ENCODE data around the gene SAMD15. TPM values are rescaled to one million over a fixed set of nuclear protein-coding genes. Genes with fewer than 3 reads are reported as not detected.
"Not testable (repeated sequence)": the region's sequence is repeated elsewhere in the genome, so short reads cannot be mapped to it uniquely, and the experiment has no call there.

SAMD15 gene
- polyA plus RNA-seq, result under 1 TPM; 0.30 to 0.54 (median 0.34) TPM

- 0% methylated on average over 51 to 69 of the region's 69 CpGs for WGBS, 3 donors
- H3K27ac ChIP-seq (ENCODE audit: low read depth, low read length), result no peak within 1 kb of the TSS
Measured at GRCh38 chr14:77376771-77377501, at the start of gene SAMD15, which contains the start of gene TMED8. Gene SAMD15, plus strand, starts transcription at chr14:77377379. Its CDS starts 40 bp downstream, at chr14:77377419. Gene TMED8, minus strand, starts transcription at chr14:77377094. Its CDS starts 41 bp downstream, at chr14:77377053.

DNA sequence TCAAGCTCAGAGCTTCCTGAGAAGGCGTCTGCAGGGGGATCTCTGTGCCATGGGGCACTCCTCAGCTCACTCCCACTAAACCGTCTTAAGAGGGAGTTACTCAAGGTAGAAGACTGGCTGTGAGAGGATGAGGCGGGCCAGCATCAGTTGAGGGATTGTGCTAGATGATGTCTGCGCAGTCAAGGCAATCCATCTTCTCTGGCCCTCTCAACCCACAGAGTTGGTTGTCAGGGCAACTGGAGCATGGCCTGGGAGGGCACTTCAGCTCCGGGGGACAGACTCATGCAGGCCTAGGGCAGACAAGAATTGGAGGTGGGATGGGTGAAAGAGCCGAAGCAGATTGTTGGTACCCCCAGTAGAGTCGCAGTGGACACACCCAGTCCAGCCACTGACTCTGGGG lies 47.3 kb upstream of the SAMD15 start:
- no peak overlapping the region for H3K27ac ChIP-seq (ENCODE audit: low read depth, low read length)
- 85 to 89% (median 86%) methylated on average over 7 of the region's 7 CpGs for WGBS, 3 donors

- no peak overlapping the region for H3K27ac ChIP-seq (ENCODE audit: low read depth, low read length)
- WGBS, 3 donors, result 68 to 89% (median 71%) methylated on average over 3 of the region's 3 CpGs
Measured at GRCh38 chr14:77335576-77335975, 41.6 kb upstream of the SAMD15 start.

DNA sequence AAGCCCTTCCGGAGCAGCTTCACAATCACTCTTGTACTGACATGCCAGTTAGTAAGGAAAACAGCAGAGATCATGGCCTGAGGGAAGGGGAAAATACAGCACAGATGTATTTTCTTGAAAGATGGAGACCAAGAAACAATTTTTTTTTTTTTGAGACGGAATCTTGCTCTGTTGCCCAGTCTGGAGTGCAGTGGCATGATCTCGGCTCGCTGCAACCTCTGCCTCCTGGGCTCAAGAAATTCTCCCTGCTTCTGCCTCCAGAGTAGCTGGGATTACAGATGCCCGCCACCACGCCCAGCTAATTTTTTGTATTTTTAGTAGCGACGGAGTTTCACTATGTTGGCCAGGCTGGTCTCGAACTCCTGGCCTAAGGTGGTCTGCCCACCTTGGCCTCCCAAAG lies 39.9 kb upstream of the SAMD15 start:
- WGBS, 3 donors, result 96 to 97% (median 97%) methylated on average over 9 of the region's 9 CpGs
- H3K27ac ChIP-seq (ENCODE audit: low read depth, low read length), result not testable (repeated sequence)

GRCh38 chr14:77337880-77338279 lies 39.3 kb upstream of the SAMD15 start:
- 91 to 95% (median 93%) methylated on average over 3 of the region's 3 CpGs for WGBS, 3 donors

DNA sequence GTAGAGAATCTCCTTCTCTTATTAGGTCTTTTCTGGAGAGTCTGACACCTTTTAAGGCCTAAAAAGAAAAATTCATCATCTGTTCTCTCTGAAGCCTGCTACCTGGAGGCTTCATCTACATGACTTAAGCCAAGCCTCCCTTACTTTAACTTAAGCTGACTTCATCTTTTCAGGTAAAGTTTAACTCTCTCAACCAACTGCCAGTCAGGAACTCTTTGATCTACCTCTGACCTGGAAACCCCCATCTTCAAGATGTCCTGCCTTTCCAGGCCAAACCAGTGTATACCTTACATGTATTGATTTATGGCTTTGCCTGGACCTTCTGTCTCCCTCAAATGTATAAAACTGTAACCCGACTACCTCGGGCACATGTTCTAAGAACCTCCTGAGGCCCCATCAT lies 38.9 kb upstream of the SAMD15 start:
- 78 to 87% (median 78%) methylated on average over 2 of the region's 2 CpGs for WGBS, 3 donors
- H3K27ac ChIP-seq (ENCODE audit: low read depth, low read length), result no peak overlapping the region

More at GRCh38 chr14:77337880-77338279, 39.3 kb upstream of the SAMD15 start:
- H3K27ac ChIP-seq (ENCODE audit: low read depth, low read length), result no peak overlapping the region

- 96 to 100% (median 97%) methylated on average over 1 of the region's 1 CpG for WGBS, 3 donors
- no peak overlapping the region for H3K27ac ChIP-seq (ENCODE audit: low read depth, low read length)
Measured at GRCh38 chr14:77339407-77339806, 37.8 kb upstream of the SAMD15 start.

- whole genome bisulfite sequencing, 3 donors, result 75 to 95% (median 93%) methylated on average over 4 of the region's 4 CpGs
- H3K27ac ChIP-seq (ENCODE audit: low read depth, low read length), result no peak overlapping the region
Measured at GRCh38 chr14:77340389-77340788, 36.8 kb upstream of the SAMD15 start.

DNA sequence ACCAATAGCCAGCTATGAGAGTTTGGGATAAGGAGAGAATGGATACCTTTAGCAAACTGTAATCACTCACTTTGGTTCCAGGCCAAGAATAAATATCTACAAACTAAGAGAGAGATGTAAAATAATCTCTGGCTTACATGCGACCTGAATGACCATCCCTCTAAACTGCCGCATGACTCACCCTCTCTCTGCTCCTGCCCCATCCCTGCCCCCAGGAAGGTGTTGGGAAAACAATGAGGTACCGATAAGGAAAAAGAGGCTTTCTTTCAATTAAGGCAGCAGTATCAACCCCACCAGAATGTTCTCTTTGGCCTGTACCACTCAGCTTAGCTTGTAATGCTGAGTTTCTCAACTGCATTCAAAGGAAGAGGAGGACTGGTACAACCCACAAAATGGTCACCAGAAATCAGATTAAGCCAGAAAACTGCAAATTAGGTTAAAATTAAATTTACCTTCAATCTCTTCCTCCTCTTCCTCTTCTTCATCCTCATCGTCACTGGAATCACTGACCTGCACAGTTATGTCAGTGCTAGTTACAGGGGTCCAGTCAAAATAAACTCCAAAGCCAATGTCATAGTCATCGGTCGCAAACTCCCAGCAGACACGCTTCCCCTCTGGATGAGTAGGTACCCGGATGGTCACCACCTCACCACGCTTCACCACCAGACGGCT lies 34.3 kb upstream of the SAMD15 start:
- 88 to 94% (median 93%) methylated on average over 10 of the region's 10 CpGs for WGBS, 3 donors
- no peak overlapping the region for H3K27ac ChIP-seq (ENCODE audit: low read depth, low read length)

- no peak overlapping the region for H3K27ac ChIP-seq (ENCODE audit: low read depth, low read length)
- 86 to 95% (median 91%) methylated on average over 2 of the region's 2 CpGs for WGBS, 3 donors
Measured at GRCh38 chr14:77343662-77344061, 33.5 kb upstream of the SAMD15 start.

- WGBS, 3 donors, result 72 to 86% (median 80%) methylated on average over 3 of the region's 3 CpGs
- no peak overlapping the region for H3K27ac ChIP-seq (ENCODE audit: low read depth, low read length)
Measured at GRCh38 chr14:77344377-77344996, 32.7 kb upstream of the SAMD15 start.

DNA sequence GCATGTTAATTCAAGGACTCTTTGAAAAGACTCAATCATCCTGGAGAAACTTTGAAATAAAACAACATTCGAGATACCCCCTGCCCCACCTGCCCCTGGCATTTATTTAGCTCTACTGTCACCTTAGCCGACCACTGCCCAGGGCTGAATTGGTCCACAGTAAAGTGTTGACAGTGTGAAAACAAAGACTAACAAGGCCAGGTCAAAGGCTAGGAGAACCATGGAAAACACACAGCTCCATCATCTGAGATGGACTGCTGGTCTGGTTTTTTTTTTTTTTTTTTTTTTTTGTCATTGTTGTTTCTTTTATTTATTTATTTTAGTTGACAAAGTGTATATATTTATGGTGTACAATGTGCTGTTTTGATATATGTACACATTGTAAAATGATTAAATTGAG lies 30.7 kb upstream of the SAMD15 start:
- WGBS, 3 donors, result 80 to 95% (median 93%) methylated on average over 2 of the region's 2 CpGs
- no peak overlapping the region for H3K27ac ChIP-seq (ENCODE audit: low read depth, low read length)

DNA sequence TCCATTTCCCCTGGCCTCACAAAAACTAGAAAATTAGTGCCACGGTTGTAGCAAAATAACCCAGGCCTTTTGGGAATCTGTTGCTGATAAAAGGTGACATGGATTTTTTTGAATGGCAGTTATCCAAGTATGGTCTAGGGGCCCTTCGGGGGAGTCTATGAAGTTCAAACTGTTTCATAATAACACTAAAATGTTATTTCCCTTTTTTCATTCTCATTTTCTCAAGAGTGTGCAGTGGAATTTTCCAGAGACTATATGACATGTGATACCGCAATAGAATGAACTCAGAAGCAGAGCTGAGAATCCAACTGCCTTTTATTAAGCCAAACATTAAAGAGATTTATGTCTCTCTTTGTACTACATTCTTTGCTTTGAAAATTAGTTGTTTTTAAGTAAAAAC lies 29.4 kb upstream of the SAMD15 start:
- 29 to 72% (median 30%) methylated on average over 3 of the region's 3 CpGs for whole genome bisulfite sequencing, 3 donors
- H3K27ac ChIP-seq (ENCODE audit: low read depth, low read length), result no peak overlapping the region

DNA sequence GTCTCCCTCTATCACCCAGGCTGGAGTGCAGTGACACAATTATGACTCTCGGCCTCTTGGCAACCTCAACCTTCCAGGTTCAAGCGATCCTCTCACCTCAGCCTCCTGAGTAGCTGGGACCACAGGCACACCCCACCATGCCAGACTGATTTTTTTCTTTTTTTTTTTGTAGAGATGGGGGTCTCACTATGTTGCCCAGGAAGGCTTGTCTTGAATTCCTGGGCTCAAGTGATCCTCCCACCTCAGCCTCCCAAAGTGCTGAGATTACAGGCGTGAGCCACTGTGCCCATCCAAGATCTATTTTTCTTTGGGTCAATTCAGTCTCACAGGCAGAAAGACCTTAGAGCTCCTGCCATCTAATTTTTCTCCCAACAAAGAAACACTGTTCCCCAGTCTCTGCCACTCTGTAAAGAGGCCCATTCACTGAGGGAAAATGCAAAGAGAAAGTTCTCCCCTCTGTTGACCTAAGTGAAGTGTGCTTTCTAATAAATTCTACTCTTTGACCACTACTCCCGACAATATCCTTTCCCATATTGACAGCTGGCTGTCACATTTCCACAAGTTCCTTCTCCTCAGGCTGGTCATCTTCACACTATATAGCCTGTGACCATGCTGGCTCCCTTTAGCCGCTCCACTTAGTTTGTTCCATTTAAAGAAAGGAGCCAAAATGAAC lies 23.6 kb upstream of the SAMD15 start:
- H3K27ac ChIP-seq (ENCODE audit: low read depth, low read length), result no peak overlapping the region
- 89 to 91% (median 91%) methylated on average over 5 of the region's 5 CpGs for WGBS, 3 donors

GRCh38 chr14:77355811-77356210 lies 21.4 kb upstream of the SAMD15 start:
- 94 to 98% (median 95%) methylated on average over 4 of the region's 4 CpGs for WGBS, 3 donors
- no peak overlapping the region for H3K27ac ChIP-seq (ENCODE audit: low read depth, low read length)

- 86 to 98% (median 95%) methylated on average over 4 of the region's 4 CpGs for WGBS, 3 donors
- no peak overlapping the region for H3K27ac ChIP-seq (ENCODE audit: low read depth, low read length)
Measured at GRCh38 chr14:77356899-77357298, 20.3 kb upstream of the SAMD15 start.

- no peak overlapping the region for H3K27ac ChIP-seq (ENCODE audit: low read depth, low read length)
- WGBS, 3 donors, result 97 to 100% (median 97%) methylated on average over 1 of the region's 1 CpG
Measured at GRCh38 chr14:77359626-77360025, 17.6 kb upstream of the SAMD15 start.

DNA sequence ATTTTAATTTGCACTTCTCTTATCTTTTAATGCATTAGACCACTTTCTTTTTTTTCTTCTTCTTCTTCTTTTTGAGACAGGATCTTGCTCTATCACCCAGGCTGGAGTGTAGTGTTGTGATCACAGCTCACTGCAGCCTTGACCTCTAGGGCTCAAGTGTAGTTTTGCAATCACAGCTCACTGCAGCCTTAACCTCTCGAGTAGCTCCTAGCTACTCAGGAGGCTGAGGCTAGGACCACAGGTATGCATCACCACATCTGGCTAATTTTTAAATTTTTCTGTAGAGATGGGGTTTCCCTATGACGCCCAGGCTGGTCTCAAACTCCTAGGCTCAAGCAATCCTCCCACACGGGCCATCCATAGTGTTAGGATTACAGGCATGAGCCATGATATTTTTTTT lies 13.0 kb upstream of the SAMD15 start:
- WGBS, 3 donors, result 75 to 81% (median 75%) methylated on average over 3 of the region's 3 CpGs

DNA sequence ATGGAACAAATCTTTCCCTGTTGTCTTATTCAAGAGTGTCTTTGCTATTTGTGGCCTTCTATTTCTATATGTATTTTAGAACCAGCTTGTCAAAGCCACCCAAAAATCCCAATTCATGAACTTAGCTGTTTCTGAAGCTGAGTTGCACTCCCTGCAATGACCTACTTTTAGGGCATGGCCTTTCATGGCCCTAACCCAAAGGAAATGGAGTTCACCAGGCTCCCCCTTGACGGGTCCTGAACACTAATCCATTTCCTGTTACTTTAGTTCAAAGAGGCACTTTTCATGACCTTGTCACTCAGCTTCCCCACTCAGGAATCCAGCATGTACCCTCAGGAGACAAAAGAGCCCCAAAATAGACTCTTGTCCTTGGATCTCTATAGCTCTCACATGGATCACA lies 7.9 kb upstream of the SAMD15 start:
- whole genome bisulfite sequencing, 3 donors, result 22 to 59% (median 40%) methylated on average over 1 of the region's 1 CpG
- no peak overlapping the region for H3K27ac ChIP-seq (ENCODE audit: low read depth, low read length)

More for the DNA sequence above, 13.0 kb upstream of the SAMD15 start:
- H3K27ac ChIP-seq (ENCODE audit: low read depth, low read length), result no peak overlapping the region
